Breast epithelium (tissue), 3 donors: ENCODE results near the gene C19orf85.

Experiments used
- POLR2A ChIP-seq: fragments of 450-650 bp; IDR thresholded peaks from one replicate; pipeline ENCODE4 v1.6.1; 2016; ENCODE audit warnings: antibody characterized with exemption, mild to moderate bottlenecking, moderate library complexity
- TF ChIP-seq, protein P1 (sequence below), 3 donors: fragments of 450-650 bp; IDR thresholded peaks; one replicate each; pipeline ENCODE4 v1.5.1; 2016 to 2017; ENCODE audit warnings: antibody characterized with exemption in 3 of 3, mild to moderate bottlenecking in 3 of 3, moderate library complexity in 3 of 3

DNA sequence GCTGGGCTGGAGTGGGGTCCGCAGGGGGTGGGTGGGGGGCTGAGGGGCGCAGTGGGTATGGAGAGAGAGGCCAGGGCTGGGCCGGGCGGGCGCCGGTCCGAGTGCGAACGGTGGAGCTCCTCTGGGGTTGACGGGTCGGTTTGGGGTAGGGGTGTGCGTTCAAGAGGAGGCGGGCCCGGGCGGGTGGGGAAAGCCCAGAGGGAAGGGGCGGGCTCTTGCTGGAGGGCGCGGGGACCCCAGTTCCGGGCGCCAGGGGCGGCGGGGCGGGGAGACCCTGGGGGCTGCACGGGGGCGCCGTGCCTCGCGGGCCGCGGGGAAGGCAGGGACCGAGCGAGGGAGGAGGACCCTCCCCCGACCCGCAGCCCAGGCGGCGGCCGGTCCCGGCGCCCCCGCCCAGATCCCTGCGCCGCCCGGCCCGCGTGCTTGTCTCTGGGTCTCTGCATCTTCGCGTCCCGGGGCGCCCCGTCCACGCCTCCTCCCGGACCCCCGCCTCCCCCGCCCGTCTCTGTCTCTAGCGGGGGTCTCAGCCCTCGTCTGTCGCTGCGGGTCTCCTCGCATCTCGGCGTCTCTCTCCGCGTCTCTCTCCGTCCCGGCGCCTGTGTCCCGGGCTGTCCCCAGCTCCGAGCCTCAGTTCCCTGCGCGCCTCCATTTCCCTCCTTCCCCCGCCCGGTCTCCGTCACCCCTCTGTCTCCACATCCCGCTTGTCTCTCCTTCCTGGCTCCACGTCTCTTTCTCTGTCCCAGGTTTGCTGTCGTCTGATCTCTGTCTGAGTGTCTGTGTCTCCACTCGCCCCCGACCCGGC, 13.2 kb downstream of the C19orf85 start:
- TF ChIP-seq, protein P1, sequence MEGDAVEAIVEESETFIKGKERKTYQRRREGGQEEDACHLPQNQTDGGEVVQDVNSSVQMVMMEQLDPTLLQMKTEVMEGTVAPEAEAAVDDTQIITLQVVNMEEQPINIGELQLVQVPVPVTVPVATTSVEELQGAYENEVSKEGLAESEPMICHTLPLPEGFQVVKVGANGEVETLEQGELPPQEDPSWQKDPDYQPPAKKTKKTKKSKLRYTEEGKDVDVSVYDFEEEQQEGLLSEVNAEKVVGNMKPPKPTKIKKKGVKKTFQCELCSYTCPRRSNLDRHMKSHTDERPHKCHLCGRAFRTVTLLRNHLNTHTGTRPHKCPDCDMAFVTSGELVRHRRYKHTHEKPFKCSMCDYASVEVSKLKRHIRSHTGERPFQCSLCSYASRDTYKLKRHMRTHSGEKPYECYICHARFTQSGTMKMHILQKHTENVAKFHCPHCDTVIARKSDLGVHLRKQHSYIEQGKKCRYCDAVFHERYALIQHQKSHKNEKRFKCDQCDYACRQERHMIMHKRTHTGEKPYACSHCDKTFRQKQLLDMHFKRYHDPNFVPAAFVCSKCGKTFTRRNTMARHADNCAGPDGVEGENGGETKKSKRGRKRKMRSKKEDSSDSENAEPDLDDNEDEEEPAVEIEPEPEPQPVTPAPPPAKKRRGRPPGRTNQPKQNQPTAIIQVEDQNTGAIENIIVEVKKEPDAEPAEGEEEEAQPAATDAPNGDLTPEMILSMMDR (IDR thresholded peaks at IDR 0.05): no peak
- TF ChIP-seq POLR2A: no peak
